GM15510 (cell line): ENCODE data around the gene AGMO.

ENCODE experiments used
- POLR2A ChIP-seq: IDR thresholded peaks from 3 replicates; pipeline ENCODE4 v1.6.1; 2011; ENCODE audit warnings: borderline replicate concordance; ENCODE audit not compliant: insufficient read length; ENCODE audit errors: extremely low read depth

The AGMO gene

GRCh38 chr7:15580604-15581351, 19.0 kb upstream of the AGMO start:
- no peak for TF ChIP-seq POLR2A

DNA sequence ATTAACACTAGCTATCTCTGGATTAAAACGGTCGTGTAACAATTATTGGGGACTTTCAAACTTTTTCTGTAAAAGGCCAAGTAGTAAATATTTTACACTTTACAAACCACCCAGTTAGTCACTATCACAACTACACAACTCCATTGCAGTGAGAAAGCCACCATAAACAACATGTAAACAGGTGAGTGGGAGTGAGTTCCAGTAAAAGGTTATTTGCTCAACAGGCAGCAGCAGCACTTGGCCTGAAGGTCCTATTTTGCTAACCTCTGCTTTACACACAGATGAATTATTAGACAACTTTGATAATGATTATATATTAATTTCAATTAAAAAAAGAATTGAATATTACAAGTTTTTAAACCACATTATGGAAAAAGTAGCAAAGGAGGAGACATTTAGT, 15.8 kb upstream of the AGMO start:
- TF ChIP-seq POLR2A: no peak

DNA sequence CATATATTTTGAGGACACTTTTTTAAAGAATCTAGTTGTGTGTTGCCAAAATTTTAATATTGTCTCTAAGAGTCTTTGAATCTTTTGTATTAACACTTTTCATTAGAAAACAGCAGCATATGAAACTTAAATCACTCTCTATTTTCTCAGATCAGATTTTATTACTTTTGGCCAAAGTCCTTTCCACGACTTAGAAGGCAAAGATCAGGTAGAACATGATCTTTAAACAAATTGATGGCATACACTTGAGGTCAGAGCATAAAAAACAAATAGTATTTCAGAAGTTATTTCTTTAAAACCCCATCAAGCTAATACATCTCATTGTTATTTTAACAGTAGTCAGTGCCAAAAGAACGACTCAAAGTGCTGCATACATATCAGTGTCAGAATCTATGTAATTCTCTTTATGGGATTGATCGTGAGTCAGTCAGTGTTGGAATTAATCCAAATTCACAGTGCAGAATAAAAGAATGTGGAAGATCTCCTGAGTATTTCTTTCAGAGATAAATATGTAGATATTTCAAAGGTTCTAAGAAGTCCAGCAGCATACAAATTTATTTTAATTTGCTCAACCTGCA, 9.6 kb upstream of the AGMO start:
- no peak for TF ChIP-seq POLR2A

GRCh38 chr7:15567652-15568051, 5.8 kb upstream of the AGMO start:
- no peak for TF ChIP-seq POLR2A

DNA sequence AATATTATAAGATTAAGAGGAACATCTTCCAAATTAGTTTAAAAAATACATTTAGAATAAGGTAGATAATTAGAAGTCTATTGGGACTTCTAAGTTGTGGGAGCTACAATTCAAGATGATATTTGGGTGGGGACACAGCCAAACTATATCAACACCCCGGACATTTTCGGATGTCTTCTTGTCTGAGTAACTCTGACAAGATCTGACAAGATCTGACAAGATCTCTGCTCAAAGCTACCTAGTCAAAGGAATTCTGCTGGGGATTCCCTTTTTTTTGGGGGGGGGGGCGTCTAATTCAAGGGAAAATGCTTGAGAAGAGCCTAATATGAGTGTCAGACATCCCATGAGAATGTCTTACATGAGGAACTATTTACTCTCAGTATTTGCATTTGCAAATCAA, 5.2 kb upstream of the AGMO start:
- TF ChIP-seq POLR2A: no peak

GRCh38 chr7:15566476-15566875, 4.7 kb upstream of the AGMO start:
- no peak for TF ChIP-seq POLR2A

DNA sequence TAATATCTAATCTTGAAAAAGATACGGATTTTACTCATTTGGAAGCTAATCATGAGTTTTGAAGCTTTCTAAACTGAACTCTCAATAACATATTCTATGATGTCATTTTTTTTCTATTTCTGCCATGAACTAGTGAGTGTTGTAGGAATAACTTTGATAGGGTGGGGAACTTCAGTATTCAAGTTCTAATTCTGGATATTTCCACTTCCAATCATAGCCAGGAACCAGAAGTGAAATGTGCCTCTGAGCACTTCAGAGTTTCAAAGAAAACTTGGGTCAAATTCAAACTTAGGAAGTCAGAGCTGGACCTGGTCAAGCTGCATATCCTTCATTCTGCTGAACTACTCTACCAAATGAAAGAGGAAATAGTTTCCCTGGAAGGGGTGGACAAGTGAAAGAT, 847 bp downstream of the AGMO start:
- TF ChIP-seq POLR2A: no peak

DNA sequence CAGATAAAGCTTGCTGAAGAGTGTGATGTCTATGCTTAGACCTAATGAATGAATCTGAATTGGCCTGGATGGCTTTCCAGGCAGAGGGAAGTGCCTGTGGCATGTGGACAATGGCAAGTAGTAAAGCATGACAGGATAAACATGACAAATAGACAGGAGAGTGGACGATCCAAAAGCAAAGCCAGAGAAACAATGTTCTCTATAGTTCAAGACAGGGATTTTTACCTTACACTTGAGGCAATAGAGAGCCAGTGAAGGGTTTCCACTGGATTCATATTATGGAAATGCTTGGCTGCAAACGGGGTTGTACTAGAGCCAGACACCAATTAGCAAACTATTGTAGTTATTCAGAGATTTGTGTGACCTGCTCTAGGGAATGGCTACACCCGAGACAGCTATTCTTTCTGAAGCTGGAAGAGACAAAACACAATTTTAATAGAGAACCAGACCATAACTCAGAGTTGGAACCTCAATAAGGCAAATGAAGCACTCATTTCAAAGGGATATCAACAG, 2.3 kb downstream of the AGMO start:
- no peak for TF ChIP-seq POLR2A

DNA sequence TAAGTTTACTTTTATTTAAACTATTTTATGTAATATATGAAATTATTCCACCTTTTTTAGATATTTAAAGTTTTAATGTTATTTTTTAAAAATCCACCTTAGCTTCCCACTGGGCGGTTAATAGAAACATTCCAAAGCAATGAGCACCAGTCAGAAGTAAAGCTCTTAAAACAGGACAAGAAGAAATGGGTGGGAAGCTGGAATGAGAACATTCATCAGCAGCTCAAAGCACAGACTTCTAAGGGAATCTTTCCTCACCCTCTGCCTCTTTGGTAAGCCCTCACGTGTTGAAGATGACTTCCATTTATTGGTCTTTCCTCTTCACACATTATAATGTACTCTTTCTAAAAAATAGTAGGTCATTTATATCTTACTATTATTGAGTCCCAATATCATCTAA, 3.1 kb downstream of the AGMO start:
- no peak for TF ChIP-seq POLR2A

GRCh38 chr7:15557686-15558085, 4.1 kb downstream of the AGMO start:
- no peak for TF ChIP-seq POLR2A

DNA sequence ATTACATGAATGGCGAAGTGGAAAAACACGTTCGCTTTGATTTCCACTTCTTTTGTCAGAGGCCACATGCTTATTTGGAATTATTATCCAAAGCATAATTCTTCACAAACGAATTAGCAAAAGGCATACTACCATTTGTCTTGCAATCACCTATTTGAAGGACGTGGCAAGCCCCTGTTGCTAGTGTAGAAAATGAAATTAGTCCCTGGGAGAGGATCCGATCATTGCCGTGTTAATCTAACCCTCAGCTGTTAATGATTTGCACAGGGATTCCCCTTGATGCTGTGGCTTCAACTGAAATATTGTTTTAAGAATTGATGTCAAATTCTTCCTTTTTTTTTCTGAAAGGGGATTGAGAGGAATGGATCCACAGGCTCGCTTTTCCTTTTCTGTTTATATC, 4.6 kb downstream of the AGMO start:
- no peak for TF ChIP-seq POLR2A

GRCh38 chr7:15556339-15557105, 5.3 kb downstream of the AGMO start:
- no peak for TF ChIP-seq POLR2A

- no peak for TF ChIP-seq POLR2A
Observed at GRCh38 chr7:15555381-15555859, 6.4 kb downstream of the AGMO start.

DNA sequence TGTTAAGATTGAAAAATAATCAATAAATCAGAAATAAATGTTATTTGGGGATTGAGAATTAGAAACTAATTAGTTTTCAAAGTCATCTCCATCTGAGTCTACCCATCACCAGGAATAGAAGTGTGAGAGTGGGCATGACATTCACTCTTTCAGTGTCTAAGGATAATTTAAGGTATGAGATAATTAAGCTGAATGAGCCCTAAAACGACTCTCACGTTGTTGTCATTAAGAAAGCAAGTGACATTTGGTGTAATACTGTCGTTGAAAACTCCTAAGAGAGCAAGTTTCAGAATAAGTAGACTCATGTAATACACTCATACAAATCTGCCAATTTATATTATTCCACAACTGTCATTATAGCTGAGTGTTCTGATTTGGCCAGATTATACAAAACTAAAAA, 7.1 kb downstream of the AGMO start:
- TF ChIP-seq POLR2A: no peak

GRCh38 chr7:15554081-15554480, 7.7 kb downstream of the AGMO start:
- TF ChIP-seq POLR2A: no peak

GRCh38 chr7:15546272-15546792, 15.5 kb downstream of the AGMO start:
- TF ChIP-seq POLR2A: no peak

- TF ChIP-seq POLR2A: no peak
Observed at GRCh38 chr7:15544050-15544449, 17.8 kb downstream of the AGMO start.
